C4-2B (cell line): ENCODE results near the gene COBL.

ENCODE experiments used
- ZFX ChIP-seq: fragments of 450-650 bp; IDR thresholded peaks from 2 replicates; pipeline ENCODE4 v1.6.1; 2017
- TF ChIP-seq, protein P1 (sequence below): fragments of 450-650 bp; conservative IDR thresholded peaks from 2 replicates; pipeline ENCODE4 v1.5.1; 2017; ENCODE audit warnings: mild to moderate bottlenecking

DNA sequence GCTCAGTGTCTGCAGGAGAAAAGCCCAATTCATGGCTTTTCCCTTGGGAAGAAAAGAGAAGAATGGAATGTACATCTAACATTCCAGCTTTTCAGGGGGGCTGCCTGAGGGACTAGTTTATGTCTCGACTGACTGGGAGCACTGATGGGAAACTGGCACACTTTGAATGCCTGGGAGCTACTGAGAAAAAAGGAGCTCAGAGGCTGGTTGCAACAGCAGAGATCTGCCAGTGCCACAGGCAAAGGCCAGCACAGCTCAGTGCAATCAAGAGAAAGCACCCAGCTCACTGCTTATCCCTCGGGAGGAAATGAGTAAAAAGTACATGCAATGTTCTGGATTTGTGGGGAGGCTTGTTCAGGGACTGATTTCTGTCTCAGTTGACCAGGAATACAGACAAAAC, 226.2 kb downstream of the COBL start:
- TF ChIP-seq, protein P1, sequence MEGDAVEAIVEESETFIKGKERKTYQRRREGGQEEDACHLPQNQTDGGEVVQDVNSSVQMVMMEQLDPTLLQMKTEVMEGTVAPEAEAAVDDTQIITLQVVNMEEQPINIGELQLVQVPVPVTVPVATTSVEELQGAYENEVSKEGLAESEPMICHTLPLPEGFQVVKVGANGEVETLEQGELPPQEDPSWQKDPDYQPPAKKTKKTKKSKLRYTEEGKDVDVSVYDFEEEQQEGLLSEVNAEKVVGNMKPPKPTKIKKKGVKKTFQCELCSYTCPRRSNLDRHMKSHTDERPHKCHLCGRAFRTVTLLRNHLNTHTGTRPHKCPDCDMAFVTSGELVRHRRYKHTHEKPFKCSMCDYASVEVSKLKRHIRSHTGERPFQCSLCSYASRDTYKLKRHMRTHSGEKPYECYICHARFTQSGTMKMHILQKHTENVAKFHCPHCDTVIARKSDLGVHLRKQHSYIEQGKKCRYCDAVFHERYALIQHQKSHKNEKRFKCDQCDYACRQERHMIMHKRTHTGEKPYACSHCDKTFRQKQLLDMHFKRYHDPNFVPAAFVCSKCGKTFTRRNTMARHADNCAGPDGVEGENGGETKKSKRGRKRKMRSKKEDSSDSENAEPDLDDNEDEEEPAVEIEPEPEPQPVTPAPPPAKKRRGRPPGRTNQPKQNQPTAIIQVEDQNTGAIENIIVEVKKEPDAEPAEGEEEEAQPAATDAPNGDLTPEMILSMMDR = no peak
- TF ChIP-seq ZFX = no peak
